GM19328 (cell line): ENCODE data around the gene KPNA5.
"Not testable (repeated sequence)": the region's sequence is repeated elsewhere in the genome, so short reads cannot be mapped to it uniquely, and the experiment has no call there.

Source experiments
- ATAC-seq: cut with Tn5 transposase; IDR thresholded peaks from one replicate; pipeline ENCODE4 v1.9.1; 2021; ENCODE audit warnings: mild to moderate bottlenecking, moderate library complexity; ENCODE audit not compliant: unreplicated experiment

The KPNA5 gene

DNA sequence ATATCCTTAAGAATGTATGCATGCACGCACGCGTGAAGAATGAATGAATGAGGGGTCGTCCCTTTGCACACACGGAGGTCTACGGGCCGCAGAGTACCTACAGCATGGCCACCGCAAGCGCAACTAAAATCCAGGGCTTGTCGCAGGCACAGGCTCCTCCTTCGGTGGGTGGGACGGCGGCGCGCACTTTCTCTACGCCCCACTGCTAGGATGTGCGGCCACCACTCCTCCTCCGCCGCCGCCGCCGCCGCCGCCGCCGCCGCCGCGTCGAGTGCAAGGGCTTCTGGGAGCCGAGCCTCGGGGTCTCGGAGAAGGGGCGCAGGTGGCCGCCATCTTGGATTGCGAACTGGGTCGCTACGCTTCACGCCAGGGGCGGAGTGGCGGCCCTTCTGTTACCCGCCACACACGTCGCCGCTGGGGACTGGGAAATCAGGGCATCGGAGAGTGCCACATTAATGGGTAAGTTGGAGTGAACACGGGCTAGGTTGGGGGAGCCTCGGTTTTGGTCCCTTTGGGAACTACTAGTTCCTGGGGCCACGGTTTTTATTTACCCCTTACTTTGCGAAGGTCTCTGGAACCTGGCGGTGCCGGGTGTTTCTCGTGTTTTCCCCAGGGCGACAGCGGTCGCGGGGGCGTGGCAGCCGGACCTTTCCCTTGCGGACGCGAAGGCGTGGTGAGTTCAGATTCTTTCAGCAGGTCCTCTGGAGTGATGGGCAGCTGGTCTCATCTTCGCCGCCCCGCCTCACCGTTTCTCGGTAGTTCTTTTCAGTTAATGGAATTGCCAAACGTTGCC is at the start of gene KPNA5:
KPNA5 (plus strand) TSS at position 332 of the 793 bp plus-strand sequence; CDS start at position 456, 124 bp downstream.
- peak; percentile 93 for ATAC-seq

DNA sequence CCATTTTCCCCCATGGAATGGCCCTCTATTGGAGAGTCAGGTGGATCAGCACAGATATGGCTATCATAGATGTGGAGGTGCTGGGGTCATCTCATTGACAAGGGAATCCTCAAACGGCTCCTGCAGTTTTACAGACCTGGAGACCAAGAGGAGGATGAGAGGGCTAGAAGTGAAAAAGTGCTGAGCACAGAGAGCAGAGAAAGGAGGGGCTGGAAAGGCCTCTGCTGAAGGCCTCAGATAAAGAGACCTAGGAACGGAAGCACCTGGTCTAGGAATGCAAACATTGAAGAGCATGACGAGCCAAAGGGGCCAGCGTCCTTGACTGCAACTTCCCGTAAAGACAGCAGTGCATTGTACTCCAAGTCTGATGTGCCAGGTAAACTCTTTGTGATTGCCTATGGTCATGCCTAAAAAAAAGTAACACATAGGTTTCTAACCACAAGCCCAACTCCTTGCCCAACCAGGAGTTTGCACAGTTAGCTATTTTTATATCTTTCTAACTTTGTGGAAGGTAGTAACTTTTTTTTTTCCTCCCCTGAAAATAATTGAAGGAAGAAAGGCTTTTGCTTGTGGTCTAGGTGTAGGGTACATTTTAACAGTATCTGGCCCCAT is 49.5 kb upstream of the KPNA5 start:
- no peak for ATAC-seq

- no peak for ATAC-seq
Observed at GRCh38 chr6:116633685-116634084, 47.3 kb upstream of the KPNA5 start.

GRCh38 chr6:116648156-116648555 is 32.9 kb upstream of the KPNA5 start:
- ATAC-seq, result no peak

- ATAC-seq, result no peak
Observed at GRCh38 chr6:116649129-116649528, 31.9 kb upstream of the KPNA5 start.

- no peak for ATAC-seq
Observed at GRCh38 chr6:116651916-116652315, 29.1 kb upstream of the KPNA5 start.

DNA sequence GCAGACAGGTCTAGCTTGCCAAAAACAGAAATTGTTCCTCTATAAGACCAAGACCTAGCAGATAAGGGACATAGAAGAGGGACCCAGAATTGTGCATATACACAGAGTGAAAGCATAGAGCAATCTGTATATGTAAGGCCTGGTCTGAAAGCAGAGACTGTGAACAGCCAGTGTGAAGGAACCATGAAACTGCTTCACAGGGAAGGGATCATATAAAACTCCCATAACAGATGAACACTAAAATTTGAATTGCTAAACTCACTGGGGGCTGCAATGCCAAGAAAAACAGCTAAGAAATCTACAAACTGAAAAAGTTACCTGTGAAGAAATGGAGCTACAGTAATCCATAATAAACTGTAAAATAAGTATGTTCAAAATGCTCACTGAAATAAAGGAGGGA is 19.4 kb upstream of the KPNA5 start:
- no peak for ATAC-seq

GRCh38 chr6:116662202-116662601 is 18.8 kb upstream of the KPNA5 start:
- no peak for ATAC-seq

GRCh38 chr6:116663308-116663707 is 17.7 kb upstream of the KPNA5 start:
- no peak for ATAC-seq

GRCh38 chr6:116664169-116664568 is 16.8 kb upstream of the KPNA5 start:
- ATAC-seq, result not testable (repeated sequence)

DNA sequence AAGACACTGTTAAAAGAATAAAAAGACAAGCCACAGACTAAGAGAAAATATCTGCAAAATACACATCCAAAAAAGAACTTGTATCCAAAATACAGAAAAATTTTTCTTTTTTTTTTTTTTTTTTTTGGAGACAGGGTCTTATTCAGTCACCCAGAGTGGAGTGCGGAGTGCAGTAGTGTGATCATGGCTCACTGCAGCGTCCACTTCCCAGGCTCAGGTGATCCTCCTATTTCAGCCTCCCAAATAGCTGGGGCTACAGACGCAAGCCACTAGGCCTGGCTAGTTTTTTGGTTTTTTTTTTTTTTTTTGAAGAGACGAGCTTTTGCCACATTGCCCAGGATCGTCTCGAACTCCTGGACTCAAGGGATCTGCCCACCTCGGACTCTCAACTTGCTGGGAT is 15.5 kb upstream of the KPNA5 start:
- ATAC-seq, result no peak

GRCh38 chr6:116666869-116667268 is 14.1 kb upstream of the KPNA5 start:
- ATAC-seq, result no peak

- ATAC-seq, result no peak
Observed at GRCh38 chr6:116667623-116668022, 13.4 kb upstream of the KPNA5 start.

- no peak for ATAC-seq
Observed at GRCh38 chr6:116672306-116672705, 8.7 kb upstream of the KPNA5 start.

DNA sequence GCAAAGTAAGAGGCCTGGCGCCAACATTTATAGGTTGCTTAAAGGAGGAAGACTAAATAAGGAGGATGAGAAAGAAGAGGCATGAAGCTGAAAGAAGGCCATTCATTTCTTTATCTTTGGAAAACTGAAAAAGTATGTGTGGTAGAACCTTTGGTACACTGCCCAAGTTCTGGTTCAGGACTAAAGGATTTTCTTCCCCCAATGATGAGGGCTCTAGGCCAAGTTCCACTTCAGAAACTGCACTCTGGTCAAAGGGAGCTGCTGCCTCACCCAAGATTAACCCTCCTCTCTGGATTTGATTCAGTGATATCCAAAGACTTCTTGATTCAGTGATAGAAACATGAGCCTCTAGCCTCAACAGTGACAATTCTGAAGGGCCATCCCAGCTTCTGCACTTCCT is 5.0 kb upstream of the KPNA5 start:
- no peak for ATAC-seq

GRCh38 chr6:116682334-116682712 is 1.3 kb downstream of the KPNA5 start:
- no peak for ATAC-seq

- no peak for ATAC-seq
Observed at GRCh38 chr6:116685437-116685993, 4.5 kb downstream of the KPNA5 start.

GRCh38 chr6:116686475-116687101 is 5.6 kb downstream of the KPNA5 start:
- ATAC-seq, result not testable (repeated sequence)

DNA sequence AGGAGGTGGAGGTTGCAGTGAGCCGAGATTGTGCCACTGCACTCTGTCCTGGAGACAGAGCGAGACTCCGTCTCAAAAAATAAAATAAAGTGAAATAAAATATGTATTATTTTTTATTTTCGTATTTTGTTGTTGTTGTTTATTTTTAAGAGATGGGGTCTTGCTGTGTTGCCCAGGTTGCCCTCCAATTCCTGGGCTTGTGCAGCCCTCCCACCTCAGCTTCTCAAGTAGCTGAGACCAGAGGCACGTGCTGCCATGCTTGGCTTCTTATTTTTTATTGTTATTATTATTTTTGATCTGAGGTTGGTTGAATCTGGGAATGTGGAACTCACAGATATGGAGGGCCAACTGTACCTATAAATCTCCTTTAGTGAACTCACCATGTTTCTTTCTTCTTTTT is 10.1 kb downstream of the KPNA5 start:
- no peak for ATAC-seq

GRCh38 chr6:116692873-116693272 is 11.9 kb downstream of the KPNA5 start:
- not testable (repeated sequence) for ATAC-seq

GRCh38 chr6:116693275-116693674 is 12.3 kb downstream of the KPNA5 start:
- not testable (repeated sequence) for ATAC-seq

DNA sequence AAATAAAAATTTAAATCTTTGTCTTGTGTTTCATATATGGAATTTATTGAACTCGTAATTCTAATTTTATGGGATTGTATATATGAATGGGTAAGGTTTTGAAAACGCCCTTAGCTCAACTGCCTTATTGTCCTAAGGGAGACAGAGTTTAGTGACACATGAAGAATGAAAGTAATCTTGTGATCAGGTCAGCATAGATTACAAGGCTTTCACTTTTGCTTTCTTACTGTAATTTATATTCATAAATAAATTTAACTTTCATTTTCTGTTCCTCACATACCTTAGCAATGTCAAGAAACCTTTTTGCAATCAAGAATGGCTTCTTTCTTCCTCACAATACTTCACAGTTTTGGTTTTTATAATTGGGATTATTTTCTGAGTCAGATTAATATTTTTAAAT is 14.4 kb downstream of the KPNA5 start:
- ATAC-seq, result peak; percentile 77
